AG10803 (cell line): ENCODE measurements around the gene LINGO1.

Source experiments
- DNase-seq: peaks from one replicate; pipeline ENCODE4 v3.0.0; 2010; ENCODE audit warnings: low read depth
- H3K4me3 ChIP-seq: 2 replicates; pipeline ENCODE4 v1.5.1; 2011; ENCODE audit warnings: mild to moderate bottlenecking, low read length, control low read depth
- TF ChIP-seq, protein P1 (sequence below): conservative IDR thresholded peaks from 2 replicates; pipeline ENCODE4 v1.5.1; 2011; ENCODE audit warnings: mild to moderate bottlenecking, low read length, control low read depth, inconsistent platforms

LINGO1 gene

DNA sequence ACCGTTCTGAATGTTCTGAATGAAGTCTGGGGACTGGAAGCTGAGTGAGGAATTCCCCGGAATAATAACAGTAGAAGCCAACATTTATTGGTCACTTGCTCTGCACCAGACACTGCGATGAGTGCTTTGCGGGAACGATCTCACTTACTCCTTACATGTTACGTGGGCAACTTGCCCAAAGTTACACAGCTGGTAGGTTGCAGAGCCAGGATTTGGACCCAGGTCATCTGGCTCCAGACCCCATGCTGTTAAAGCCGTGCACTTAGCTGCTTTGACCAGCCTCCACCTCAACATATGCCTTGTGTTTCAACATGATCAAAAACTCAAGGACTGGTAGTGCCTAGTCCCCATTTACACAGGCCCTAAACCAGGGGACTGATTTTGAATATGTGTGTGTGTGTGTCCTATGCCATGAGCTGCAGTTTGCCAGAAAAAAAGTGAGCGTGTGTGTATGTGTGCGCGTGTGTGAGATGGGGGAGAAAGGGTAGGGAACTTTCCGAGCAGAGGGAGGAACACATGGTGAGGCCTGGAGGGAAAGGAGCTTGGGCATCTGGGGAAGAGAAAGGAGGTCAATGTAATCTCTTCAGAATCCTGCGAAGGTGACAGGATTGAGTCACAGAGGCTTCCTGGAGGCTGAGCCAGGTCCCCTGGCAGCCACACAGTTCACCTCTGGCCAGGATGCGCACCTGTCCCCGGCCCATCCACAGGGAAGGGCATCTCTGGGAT is 28.9 kb downstream of the LINGO1 start:
- TF ChIP-seq, protein P1, sequence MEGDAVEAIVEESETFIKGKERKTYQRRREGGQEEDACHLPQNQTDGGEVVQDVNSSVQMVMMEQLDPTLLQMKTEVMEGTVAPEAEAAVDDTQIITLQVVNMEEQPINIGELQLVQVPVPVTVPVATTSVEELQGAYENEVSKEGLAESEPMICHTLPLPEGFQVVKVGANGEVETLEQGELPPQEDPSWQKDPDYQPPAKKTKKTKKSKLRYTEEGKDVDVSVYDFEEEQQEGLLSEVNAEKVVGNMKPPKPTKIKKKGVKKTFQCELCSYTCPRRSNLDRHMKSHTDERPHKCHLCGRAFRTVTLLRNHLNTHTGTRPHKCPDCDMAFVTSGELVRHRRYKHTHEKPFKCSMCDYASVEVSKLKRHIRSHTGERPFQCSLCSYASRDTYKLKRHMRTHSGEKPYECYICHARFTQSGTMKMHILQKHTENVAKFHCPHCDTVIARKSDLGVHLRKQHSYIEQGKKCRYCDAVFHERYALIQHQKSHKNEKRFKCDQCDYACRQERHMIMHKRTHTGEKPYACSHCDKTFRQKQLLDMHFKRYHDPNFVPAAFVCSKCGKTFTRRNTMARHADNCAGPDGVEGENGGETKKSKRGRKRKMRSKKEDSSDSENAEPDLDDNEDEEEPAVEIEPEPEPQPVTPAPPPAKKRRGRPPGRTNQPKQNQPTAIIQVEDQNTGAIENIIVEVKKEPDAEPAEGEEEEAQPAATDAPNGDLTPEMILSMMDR, result no peak
- DNase-seq, result no peak
- H3K4me3 ChIP-seq, result no peak overlapping the region

DNA sequence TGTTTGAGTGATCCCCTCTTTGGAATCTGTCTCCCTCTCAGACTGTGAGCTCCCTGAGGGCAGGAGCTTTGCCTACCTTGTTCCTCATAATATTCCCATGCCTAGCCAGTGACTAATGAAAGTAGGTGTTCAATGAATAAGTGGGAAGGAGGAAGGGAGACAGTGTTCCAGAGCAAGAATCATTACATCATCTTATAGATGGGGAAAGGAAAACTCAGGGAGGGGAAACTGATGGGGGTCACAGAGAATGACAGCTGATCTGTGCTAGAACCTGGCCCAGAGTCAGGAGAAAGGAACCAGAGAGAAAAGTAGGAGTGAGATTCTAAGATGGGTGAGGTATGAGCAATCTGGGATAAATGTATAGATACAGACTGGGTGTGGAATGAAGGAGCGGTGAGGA is 29.9 kb downstream of the LINGO1 start:
- no peak overlapping the region for H3K4me3 ChIP-seq
- TF ChIP-seq, protein P1, result no peak
- DNase-seq, result no peak

DNA sequence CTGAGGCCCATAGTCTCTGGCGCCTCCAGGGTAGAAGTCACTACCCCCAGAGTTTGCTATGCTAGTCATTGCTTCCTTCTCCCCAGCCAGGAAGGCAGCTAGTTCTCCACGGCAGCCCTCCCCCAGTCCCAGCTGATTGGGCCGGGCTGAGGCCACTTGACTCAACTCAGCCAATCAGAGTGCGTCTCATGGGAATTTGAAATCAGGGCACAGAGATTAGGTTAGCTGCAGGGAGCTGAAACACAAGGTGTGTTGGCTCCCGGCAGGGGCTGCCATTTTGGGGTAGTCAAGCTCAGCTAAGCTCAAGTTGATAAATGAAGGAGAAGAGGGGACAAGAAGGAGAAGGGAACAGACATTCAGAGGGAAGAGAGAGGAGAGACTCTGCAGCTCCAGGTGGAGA is 32.8 kb downstream of the LINGO1 start:
- TF ChIP-seq, protein P1, result no peak
- H3K4me3 ChIP-seq, result no peak overlapping the region
- no peak for DNase-seq

DNA sequence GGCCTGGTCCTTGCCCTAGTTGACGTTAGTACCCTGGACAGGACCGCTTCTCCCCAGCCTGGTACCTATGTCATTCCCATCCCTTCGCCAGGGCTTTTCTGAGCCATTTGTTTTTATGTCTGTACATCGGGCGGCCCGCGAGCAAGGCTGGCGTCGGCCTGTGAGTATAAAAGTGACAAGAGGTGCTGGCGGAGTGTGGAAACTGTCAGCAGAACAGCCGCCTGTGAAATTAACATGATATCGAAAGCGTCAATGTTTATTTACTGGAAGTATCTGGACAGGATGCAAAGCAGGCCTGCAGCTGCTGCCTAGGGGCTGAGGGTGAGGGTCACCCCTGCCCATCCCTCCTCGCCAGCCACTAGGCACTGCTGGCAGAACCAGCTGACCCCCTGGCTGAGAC is 33.4 kb downstream of the LINGO1 start:
- TF ChIP-seq, protein P1, result no peak

DNA sequence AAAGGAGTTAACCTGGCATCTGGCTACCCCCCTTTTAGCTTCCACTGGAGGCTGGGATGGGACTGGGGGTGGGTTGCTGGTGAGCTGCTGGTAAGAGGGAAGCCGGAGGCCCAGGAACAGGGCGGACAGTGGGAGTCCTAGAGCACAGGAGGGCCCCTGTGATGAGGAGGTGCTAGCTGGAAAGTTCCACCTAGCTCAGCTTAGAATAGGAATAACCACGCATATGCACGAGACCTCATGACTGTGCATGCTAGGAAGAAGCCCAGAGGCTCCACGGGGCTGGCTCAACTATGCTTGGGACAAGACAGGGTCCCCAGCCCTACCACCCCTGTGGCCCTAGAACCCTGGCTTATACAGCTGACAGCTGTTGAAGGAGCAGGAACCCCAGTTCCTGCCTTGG is 34.1 kb downstream of the LINGO1 start:
- no peak for DNase-seq
- TF ChIP-seq, protein P1, result no peak
- H3K4me3 ChIP-seq, result no peak overlapping the region

More for the DNA sequence above, 33.4 kb downstream of the LINGO1 start:
- no peak for DNase-seq
- no peak overlapping the region for H3K4me3 ChIP-seq

DNA sequence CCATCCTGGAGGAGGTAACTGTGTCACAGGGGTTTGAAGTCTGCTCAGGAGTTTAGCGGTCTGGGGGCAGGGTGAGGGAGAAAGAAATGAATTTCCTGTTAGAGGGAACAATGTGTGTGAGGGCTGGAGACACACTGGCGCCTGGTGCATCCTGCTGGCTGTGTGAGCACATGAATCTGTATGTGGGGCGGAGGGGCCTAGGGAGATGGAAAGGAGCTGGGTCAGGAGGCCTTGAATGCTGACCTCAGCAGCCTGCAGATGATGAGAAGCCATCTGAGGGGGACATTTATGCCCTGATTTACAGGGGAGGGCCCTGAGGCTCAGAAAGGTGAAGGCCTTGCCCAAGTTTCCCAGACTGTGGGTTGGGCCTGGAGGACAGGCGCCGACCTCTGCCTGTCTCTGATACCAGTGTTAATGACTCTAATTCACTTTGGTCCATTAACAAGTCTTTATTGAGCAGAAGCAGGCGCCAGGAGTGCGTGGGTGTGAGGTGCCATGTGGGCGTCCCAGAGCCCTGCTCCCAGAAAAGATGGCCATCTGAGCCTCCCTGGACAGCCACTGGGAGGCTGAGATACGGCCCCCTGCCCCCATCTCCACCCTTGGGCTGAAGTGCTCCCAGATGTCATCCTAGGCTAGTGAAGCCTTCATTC is 34.8 kb downstream of the LINGO1 start:
- DNase-seq, result no peak
- H3K4me3 ChIP-seq, result no peak overlapping the region
- TF ChIP-seq, protein P1, result no peak
